Measurements from ENCODE around the gene TMPRSS13. TPM values are rescaled to one million over a fixed set of nuclear protein-coding genes. Genes with fewer than 3 reads are reported as not detected.

Gene TMPRSS13
- total RNA-seq, 1 experiment from 2014 or later = 0.50 TPM

DNA sequence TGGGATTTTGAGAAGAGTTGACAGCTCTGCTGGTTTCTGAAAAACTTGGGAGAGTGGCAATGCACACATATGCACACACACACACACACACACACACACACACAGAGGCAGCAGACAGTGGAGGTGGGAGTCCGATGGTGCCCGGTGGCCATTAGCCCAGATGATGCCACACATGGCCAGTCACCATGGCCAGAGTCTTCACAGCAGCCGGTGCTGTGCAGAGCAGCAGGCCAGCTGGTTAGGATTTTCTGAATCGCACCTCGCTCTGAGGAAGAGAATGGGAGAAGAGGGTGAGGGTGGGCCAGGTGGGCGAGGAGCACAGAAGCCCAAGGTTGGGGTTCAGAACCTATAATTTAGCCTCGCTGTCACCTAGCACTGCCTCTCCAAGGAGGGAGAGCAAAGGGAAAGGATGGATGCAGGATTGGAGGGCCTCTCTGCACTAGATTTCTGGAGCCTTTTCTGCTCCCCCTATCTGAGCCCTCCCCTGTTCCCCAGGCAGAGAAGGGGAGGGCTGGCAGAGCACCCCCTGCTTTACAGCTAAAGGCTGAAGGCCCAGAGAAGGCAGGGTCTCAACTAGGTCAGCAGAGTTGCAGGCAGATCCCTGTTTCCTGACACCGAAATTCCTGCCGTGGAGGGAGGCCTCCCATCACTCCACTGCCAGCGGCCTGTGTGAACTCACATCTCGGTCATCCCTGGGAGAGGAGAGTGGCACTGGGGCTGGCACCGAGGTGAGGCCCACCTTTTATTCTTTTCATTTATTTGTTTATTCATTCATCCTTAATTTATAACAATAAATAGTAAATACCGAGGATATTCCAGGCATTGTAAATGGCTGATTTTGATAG is 27.0 kb downstream of the TMPRSS13 start:
- Histone ChIP-seq H4K20me1 (ENCODE audit: control insufficient read depth, insufficient read depth, insufficient read length) (no peaks in the 10 kb centered on the region), H3K79me1 (ENCODE audit: insufficient read depth, low read depth, low read length, poor library complexity, severe bottlenecking) (no peaks in the 10 kb centered on the region), H3K9me3 (ENCODE audit: control insufficient read depth, low read depth, low read length) (no peaks in the 10 kb centered on the region), H3K23me2 (ENCODE audit: insufficient read length, low read depth, low read length, poor library complexity, severe bottlenecking) (no peaks in the 10 kb centered on the region), H2BK20ac (ENCODE audit: low read depth, low read length, poor library complexity, severe bottlenecking) (no peak overlapping the region), H2BK5ac (ENCODE audit: insufficient read length, low read length) (no peak overlapping the region), H3K79me2 (ENCODE audit: insufficient read depth, low read length) (no peaks in the 10 kb centered on the region), H2BK15ac (ENCODE audit: low read depth, low read length) (no peak overlapping the region), H3T11ph (ENCODE audit: low read length) (no peak overlapping the region), H3K4ac (ENCODE audit: low read depth, low read length) (no peak overlapping the region), H3K56ac (ENCODE audit: insufficient read length, low read depth, low read length) (no peak overlapping the region), H3K9ac (ENCODE audit: extremely low read depth, insufficient read length, low read length) (no peak overlapping the region), H2AK5ac (ENCODE audit: insufficient read length, low read length) (no peak overlapping the region), H3K4me1 (ENCODE audit: insufficient read depth, low read length) (no peaks in the 10 kb centered on the region), H3K4me2 (ENCODE audit: insufficient read depth, insufficient read length, low read length) (no peak overlapping the region), H2BK12ac (ENCODE audit: insufficient read length, low read depth, low read length) (no peak overlapping the region), H4K5ac (ENCODE audit: insufficient read length, low read depth, low read length) (no peak overlapping the region), H2BK120ac (ENCODE audit: low read depth, low read length, poor library complexity, severe bottlenecking) (no peak overlapping the region), H3K14ac (ENCODE audit: insufficient read depth, low read length) (no peak overlapping the region), H3K23ac (ENCODE audit: insufficient read length, low read depth, low read length) (no peak overlapping the region), H4K91ac (ENCODE audit: insufficient read length, low read depth, low read length) (no peak overlapping the region), H4K8ac (replicated peaks; ENCODE audit: insufficient read length, low read depth, low read length) (no peak overlapping the region), H3K18ac (ENCODE audit: insufficient read length, low read depth, low read length) (no peak overlapping the region), H2AFZ (ENCODE audit: low read length) (no peak overlapping the region), H3K27ac (ENCODE audit: insufficient read length, low read depth, low read length) (no peak overlapping the region), H3K27me3 (ENCODE audit: insufficient read depth, low read length) (no peaks in the 10 kb centered on the region)
- H3K4me1 Mint-ChIP-seq = peaks cover 2 to 3% of the 10 kb centered on the region in 2 experiments; a peak in 3 of 4 replicates
- H3K36me3 Mint-ChIP-seq (ENCODE audit: insufficient read depth in 1 of 3, low read depth in 3 of 3) = no peaks in the 10 kb centered on the region
- TF ChIP-seq, protein P1, sequence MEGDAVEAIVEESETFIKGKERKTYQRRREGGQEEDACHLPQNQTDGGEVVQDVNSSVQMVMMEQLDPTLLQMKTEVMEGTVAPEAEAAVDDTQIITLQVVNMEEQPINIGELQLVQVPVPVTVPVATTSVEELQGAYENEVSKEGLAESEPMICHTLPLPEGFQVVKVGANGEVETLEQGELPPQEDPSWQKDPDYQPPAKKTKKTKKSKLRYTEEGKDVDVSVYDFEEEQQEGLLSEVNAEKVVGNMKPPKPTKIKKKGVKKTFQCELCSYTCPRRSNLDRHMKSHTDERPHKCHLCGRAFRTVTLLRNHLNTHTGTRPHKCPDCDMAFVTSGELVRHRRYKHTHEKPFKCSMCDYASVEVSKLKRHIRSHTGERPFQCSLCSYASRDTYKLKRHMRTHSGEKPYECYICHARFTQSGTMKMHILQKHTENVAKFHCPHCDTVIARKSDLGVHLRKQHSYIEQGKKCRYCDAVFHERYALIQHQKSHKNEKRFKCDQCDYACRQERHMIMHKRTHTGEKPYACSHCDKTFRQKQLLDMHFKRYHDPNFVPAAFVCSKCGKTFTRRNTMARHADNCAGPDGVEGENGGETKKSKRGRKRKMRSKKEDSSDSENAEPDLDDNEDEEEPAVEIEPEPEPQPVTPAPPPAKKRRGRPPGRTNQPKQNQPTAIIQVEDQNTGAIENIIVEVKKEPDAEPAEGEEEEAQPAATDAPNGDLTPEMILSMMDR (conservative IDR thresholded peaks at IDR 0.05) = no peak
- H3K9me3 Mint-ChIP-seq = no peaks in the 10 kb centered on the region
- no peak for DNase-seq
- H3K27me3 Mint-ChIP-seq (ENCODE audit: low read depth) = peaks cover 15% of the 10 kb centered on the region
- no peak overlapping the region for H3K4me3 Mint-ChIP-seq
- no peak overlapping the region; a peak in 1 of 7 replicates for H3K27ac Mint-ChIP-seq
- no CpG with 5 or more reads among the region's 13 CpGs for WGBS (ENCODE audit: extremely low coverage, insufficient read length, low lambda C conversion rate)
